ENCODE measurements around the gene CLDN6. TPM values are rescaled to one million over a fixed set of nuclear protein-coding genes. Genes with fewer than 3 reads are reported as not detected.

The CLDN6 gene
- total RNA-seq, 1 experiment from 2014 or later = 743 TPM

- no peak overlapping the region for H3K9ac ChIP-seq (ENCODE audit: extremely low read depth, insufficient read length, low read length)
- no peak overlapping the region for H3T11ph ChIP-seq (ENCODE audit: low read length)
- H2BK20ac ChIP-seq (ENCODE audit: low read depth, low read length, poor library complexity, severe bottlenecking) = no peak overlapping the region
- H3K23ac ChIP-seq (ENCODE audit: insufficient read length, low read depth, low read length) = no peak overlapping the region
- no peak overlapping the region for H3K14ac ChIP-seq (ENCODE audit: insufficient read depth, low read length)
- no peak overlapping the region for H3K27ac ChIP-seq (ENCODE audit: insufficient read length, low read depth, low read length)
- H2BK15ac ChIP-seq (ENCODE audit: low read depth, low read length) = no peak overlapping the region
- no peaks in the 10 kb centered on the region for H3K79me1 ChIP-seq (ENCODE audit: insufficient read depth, low read depth, low read length, poor library complexity, severe bottlenecking)
- no peak overlapping the region for H3K4me2 ChIP-seq (ENCODE audit: insufficient read depth, insufficient read length, low read length)
- no peak for DNase-seq
- H3K23me2 ChIP-seq (ENCODE audit: insufficient read length, low read depth, low read length, poor library complexity, severe bottlenecking) = no peaks in the 10 kb centered on the region
- H4K91ac ChIP-seq (ENCODE audit: insufficient read length, low read depth, low read length) = no peak overlapping the region
- H2BK12ac ChIP-seq (ENCODE audit: insufficient read length, low read depth, low read length) = no peak overlapping the region
- H2BK5ac ChIP-seq (ENCODE audit: insufficient read length, low read length) = no peak overlapping the region
- no peak for TF ChIP-seq CTCF (conservative IDR thresholded peaks at IDR 0.05)
- H3K27me3 Mint-ChIP-seq (ENCODE audit: low read depth) = peaks cover 19% of the 10 kb centered on the region
- H4K20me1 ChIP-seq (ENCODE audit: control insufficient read depth, insufficient read depth, insufficient read length) = peaks cover 3% of the 10 kb centered on the region
- H3K27me3 ChIP-seq (ENCODE audit: insufficient read depth, low read length) = no peaks in the 10 kb centered on the region
- H3K79me2 ChIP-seq (ENCODE audit: insufficient read depth, low read length) = no peaks in the 10 kb centered on the region
- no peaks in the 10 kb centered on the region for H3K9me3 ChIP-seq (ENCODE audit: control insufficient read depth, low read depth, low read length)
- no peak overlapping the region for H2AK5ac ChIP-seq (ENCODE audit: insufficient read length, low read length)
- H3K27ac Mint-ChIP-seq = no peak overlapping the region
- no peak overlapping the region for H2AFZ ChIP-seq (ENCODE audit: low read length)
- no peaks in the 10 kb centered on the region for H3K4me1 ChIP-seq (ENCODE audit: insufficient read depth, low read length)
- peaks cover 11 to 35% (median 31%) of the 10 kb centered on the region in 3 experiments; a peak in 6 of 7 replicates for H3K36me3 Mint-ChIP-seq (ENCODE audit: insufficient read depth in 1 of 3, low read depth in 3 of 3)
- no peak overlapping the region for H3K18ac ChIP-seq (ENCODE audit: insufficient read length, low read depth, low read length)
- no peak overlapping the region for H4K8ac ChIP-seq (replicated peaks; ENCODE audit: insufficient read length, low read depth, low read length)
- H2BK120ac ChIP-seq (ENCODE audit: low read depth, low read length, poor library complexity, severe bottlenecking) = no peak overlapping the region
- peaks cover 12 to 33% of the 10 kb centered on the region in 2 experiments for H3K4me1 Mint-ChIP-seq
- H4K5ac ChIP-seq (ENCODE audit: insufficient read length, low read depth, low read length) = no peak overlapping the region
- no peak overlapping the region for H3K4ac ChIP-seq (ENCODE audit: low read depth, low read length)
- no peaks in the 10 kb centered on the region for H3K9me3 Mint-ChIP-seq
- WGBS (ENCODE audit: extremely low coverage, insufficient read length, low lambda C conversion rate) = no CpG with 5 or more reads among the region's 33 CpGs
- peak overlapping the region in 1 of 2 experiments; percentile 2; a peak in 2 of 5 replicates for H3K4me3 Mint-ChIP-seq
- no peak overlapping the region for H3K56ac ChIP-seq (ENCODE audit: insufficient read length, low read depth, low read length)
Measured at GRCh38 chr16:3030222-3031212, 12.5 kb upstream of the CLDN6 start.

Data from H9 (cell line).